GM18868 (cell line): ENCODE data around the gene SFTPD.
"Not testable (repeated sequence)": the region's sequence is repeated elsewhere in the genome, so short reads cannot be mapped to it uniquely, and the experiment has no call there.

ENCODE experiments used
- ATAC-seq: cut with Tn5 transposase; IDR thresholded peaks from one replicate; pipeline ENCODE4 v1.9.1; 2021; ENCODE audit warnings: mild to moderate bottlenecking, moderate library complexity; ENCODE audit not compliant: unreplicated experiment

SFTPD gene

GRCh38 chr10:79927111-79927828 is 21.6 kb downstream of the SFTPD start:
- ATAC-seq: no peak

GRCh38 chr10:79926037-79926436 is 22.9 kb downstream of the SFTPD start:
- no peak for ATAC-seq

- no peak for ATAC-seq
These were observed 23.3 kb downstream of the SFTPD start for GRCh38 chr10:79925614-79926013.

DNA sequence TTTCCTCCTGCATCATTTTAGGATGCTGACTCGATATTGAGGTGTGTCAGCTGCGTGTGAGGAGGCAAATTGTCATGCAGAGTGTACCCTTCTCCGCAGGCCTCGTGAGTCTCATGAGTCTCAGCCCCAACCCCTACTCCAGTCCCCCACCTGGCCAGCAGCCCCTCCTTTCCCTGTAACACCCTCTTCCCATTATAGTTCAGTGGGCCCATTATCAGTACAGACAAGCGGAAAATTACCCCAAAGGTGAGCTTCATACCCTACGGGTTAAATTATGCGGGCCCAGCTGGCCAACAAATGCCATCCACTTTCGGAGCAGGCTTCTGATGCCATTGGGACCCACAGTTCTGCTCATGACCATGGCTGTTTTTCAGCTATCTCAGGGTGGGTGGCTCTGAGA is 25.2 kb downstream of the SFTPD start:
- ATAC-seq: no peak

DNA sequence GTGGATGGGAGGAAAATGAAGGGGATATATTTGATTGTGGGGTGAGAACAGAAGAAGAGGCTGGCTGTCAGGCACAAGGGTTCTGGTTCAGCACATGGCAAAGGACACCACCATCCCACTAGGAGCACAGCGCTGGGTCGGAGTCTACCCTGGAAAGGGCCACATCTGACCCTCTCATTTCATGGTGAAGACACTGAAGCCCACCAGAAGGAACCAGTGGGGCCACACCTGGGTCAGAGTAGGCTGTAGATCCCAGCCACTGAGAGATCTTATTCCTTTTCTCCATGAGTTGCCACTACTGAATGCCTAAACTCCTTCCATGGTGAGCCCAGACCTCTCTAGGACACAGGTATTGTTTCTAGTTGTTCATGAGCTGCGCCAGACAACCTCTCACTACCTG is 25.8 kb downstream of the SFTPD start:
- no peak for ATAC-seq

- ATAC-seq: not testable (repeated sequence)
These were observed 26.9 kb downstream of the SFTPD start for GRCh38 chr10:79922011-79922412.

DNA sequence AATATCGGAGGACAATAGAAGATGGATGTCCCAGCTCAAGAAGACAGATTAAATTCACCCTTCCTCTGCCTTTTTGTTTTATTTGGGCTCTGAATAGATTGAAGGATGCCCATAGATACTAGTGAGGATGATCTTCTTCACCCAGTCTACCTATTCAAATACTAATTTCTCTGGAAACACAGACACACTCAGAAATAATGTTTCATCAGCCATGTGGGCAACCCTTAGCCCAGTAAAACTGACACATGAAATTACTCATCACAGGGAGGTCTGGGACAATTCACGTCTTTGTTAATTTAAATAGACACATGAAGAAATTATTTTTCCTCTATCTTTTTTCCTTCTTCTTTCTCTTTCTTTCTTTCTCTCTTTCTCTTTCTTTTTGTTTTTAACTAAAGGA is 33.1 kb downstream of the SFTPD start:
- not testable (repeated sequence) for ATAC-seq

GRCh38 chr10:79914512-79914911 is 34.4 kb downstream of the SFTPD start:
- ATAC-seq: not testable (repeated sequence)

DNA sequence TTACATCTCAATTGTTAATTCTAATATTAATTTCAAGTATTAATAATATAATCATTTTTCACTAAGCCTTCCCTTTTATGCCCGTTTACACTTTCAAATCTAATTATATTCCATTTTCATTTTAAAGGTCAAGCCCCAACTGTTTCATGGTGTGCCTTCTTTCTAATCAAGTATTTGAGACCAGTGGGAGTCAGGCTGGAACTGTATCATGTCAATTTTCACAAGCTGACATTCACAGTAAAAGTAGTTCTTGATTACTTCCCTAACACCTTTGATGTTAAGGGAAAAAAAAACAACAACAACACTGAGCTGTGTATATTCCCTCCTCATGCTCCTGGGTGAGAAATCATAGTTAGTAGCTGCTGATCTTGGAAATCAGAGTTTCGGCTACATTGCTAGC is 38.1 kb downstream of the SFTPD start:
- no peak for ATAC-seq

GRCh38 chr10:79910344-79910743 is 38.6 kb downstream of the SFTPD start:
- peak; percentile 72 for ATAC-seq

GRCh38 chr10:79905322-79906314 is 43.3 kb downstream of the SFTPD start:
- ATAC-seq: no peak

- ATAC-seq: no peak
These were observed 44.1 kb downstream of the SFTPD start for GRCh38 chr10:79904671-79905321.

- not testable (repeated sequence) for ATAC-seq
These were observed 47.3 kb downstream of the SFTPD start for GRCh38 chr10:79901571-79901970.

- no peak for ATAC-seq
These were observed 50.1 kb downstream of the SFTPD start for GRCh38 chr10:79898597-79899325.

- not testable (repeated sequence) for ATAC-seq
These were observed 56.0 kb downstream of the SFTPD start for GRCh38 chr10:79892896-79893295.

GRCh38 chr10:79890469-79890868 is 58.4 kb downstream of the SFTPD start:
- ATAC-seq: no peak

- ATAC-seq: peak; percentile 48
These were observed 59.9 kb downstream of the SFTPD start for GRCh38 chr10:79888984-79889383.
